GM21825 (cell line): ENCODE data around the gene CEP112.

Experiments used
- ATAC-seq: cut with Tn5 transposase; IDR thresholded peaks from one replicate; pipeline ENCODE4 v1.9.1; 2021; ENCODE audit warnings: mild to moderate bottlenecking, moderate library complexity; ENCODE audit not compliant: unreplicated experiment

Gene CEP112

DNA sequence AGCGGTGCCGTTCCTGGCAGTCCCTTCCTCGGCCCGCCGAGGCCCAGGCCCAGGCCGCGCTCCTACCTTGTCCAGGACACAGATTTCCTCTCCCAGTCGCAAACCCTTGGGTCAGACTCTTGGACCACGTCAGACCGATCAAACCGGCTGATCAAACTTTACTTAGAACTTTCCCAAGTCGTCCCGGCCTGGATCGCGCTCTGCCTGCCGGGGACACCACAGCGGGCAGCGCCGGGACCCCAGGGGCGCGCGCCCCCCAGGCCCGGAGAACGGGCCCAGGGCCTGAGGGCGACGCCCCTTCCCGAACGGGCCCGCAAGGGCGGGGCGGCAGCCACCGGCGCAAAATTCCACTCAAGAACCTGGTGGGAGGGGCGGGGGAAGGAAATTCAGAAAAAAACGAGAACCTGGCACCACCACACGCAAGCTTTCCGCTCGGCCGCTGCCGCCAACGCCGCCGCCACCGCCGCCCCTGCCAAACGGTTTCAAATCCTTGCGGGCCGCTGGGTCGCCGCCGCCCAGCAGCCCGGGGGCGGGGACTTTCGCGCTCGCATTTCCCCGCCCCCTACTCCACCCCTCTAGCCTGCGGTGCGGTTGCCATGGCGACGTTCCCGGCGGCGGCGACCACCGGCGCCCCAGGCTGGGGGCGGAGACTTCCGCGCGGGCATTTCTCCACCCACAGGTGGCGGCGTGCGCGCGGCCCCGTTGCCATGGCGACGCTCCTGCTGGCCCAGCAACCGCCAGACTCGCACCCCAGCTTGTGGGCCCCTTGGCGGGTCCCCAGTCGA is at the start of gene CEP112:
CEP112 (minus strand) TSS at position 541 of the 785 bp plus-strand sequence.
- peak; percentile 56 for ATAC-seq

DNA sequence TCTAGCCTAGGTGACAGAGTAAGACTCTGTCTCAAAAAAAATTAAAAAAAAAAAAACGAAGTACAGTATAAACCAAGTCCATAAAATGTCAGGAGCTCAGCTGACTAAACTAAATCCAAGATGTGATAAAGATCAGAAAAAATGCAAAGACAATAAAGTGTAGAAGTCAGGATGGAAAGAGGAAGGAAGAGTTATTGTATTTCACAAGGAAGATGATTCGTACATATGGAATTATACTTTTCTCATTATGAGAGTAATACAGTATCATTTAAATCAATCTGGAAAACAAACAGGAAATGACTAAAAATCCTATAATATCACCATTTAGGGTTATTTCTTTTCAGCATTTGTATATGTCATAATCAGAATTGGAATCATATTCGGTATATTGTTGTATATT is 48.7 kb upstream of the CEP112 start:
- ATAC-seq, result no peak

DNA sequence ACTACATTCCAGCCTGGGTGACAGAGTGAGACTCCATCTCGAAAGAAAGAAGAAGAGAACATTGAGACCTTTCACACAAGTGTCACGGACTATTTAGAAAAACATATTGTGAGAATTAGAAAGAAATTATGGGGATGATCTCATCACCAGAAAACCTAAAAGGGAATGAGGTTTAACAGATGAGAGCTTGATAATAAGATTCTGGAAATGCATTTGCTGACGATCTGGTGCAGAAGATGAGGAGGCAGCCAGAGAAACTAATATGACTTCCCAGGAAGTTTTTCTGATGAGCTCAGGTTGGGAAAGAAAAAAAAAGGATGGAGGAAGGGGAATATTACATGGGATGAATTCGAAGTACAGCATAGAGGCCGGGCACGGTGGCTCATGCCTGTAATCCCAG is 48.1 kb upstream of the CEP112 start:
- ATAC-seq, result no peak

DNA sequence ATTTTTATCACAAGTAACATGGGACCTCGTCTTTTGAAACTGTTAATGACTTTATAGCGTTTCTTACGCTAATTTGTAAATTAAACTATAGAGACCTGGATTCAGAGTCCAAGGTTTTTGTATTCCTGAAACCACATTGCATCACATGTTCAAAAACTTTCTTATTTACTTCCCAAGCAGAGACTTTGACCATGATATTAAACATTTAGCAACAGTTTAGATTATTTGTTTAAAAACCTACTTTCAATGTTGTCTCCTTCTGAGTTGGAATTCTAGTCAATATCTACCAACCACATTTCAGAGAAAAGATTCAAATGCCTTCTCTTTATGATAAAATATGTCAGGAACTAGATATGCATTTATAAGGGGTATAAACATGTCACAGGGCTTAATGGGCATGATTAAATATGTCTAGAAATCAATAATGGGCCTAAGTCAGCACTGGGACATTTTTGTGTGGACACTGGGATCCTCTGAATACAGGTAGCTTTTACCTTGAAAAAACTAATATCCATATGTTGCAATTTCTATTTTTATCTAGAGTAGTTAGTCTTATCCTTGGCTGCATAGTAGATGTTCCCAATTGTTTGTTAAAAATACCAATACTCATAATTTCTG is 43.6 kb upstream of the CEP112 start:
- ATAC-seq, result no peak

- ATAC-seq, result no peak
These were observed 42.7 kb upstream of the CEP112 start for GRCh38 chr17:66234611-66235010.

DNA sequence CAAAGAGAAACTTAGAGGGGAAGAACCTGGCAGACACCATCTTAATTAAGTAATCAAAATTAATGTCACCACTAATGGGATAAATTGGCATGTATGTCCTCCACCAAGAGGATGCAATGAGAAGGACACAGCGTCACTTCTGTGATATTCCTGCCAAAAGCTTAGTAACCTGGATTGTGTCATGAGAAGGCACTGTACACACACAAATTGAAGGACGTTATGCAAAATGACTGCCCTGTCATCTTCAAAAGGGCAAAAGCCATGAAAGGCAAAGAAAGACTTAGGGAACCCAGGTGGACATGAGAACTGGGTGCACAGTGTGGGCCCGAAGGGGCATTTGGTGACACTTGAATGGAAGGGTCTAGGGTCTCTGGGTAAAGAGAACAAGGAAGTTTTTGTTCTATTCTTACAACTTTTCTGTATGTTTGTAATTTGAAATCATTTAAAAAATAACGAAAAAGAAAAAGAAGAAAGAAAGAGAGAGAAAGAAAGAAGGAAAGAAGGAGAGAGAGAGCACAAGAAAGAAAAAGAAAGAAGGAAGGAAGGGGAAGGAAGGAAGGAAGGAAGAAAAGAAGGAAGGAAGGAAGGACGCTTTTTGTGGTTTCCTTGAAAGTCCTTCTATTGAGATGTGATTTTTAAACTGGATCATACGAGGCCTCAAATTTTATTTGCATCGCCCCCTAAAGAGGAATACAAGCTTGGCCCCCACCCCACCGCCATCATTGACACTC is 41.3 kb upstream of the CEP112 start:
- ATAC-seq, result no peak

DNA sequence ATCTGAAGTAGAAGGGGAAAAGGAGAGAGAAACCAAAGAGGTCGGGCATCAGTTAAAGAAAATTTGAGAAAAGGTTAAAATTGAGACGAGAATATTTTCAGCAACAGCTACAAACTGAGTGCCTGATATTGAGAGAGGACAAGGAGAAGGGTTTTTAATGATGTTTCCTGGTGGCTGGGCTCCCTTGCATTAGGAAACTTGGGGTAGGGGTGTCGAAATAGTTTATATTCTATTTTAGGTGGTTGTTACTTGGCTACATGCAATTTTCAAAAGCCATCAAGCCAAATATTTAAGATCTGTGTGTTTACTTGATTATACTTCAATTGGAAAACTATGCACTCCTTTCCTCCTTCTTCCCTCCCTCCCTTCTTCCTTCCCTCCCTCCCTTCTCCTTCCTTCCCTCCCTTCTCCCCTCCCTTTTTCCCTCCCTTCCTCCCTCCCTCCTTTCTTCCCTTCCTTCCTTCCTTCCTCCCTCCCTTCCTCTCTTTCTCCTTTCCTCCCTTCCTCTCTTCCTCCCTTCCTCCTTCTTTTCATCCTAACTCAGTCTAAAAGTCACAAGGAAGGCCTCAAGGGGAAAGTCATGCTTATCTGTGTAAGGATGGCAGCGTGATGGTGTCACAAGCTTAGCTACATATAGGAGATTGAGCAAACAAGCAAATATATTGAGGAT is 39.1 kb upstream of the CEP112 start:
- ATAC-seq, result no peak

- ATAC-seq, result no peak
These were observed 38.0 kb upstream of the CEP112 start for GRCh38 chr17:66229783-66230538.

DNA sequence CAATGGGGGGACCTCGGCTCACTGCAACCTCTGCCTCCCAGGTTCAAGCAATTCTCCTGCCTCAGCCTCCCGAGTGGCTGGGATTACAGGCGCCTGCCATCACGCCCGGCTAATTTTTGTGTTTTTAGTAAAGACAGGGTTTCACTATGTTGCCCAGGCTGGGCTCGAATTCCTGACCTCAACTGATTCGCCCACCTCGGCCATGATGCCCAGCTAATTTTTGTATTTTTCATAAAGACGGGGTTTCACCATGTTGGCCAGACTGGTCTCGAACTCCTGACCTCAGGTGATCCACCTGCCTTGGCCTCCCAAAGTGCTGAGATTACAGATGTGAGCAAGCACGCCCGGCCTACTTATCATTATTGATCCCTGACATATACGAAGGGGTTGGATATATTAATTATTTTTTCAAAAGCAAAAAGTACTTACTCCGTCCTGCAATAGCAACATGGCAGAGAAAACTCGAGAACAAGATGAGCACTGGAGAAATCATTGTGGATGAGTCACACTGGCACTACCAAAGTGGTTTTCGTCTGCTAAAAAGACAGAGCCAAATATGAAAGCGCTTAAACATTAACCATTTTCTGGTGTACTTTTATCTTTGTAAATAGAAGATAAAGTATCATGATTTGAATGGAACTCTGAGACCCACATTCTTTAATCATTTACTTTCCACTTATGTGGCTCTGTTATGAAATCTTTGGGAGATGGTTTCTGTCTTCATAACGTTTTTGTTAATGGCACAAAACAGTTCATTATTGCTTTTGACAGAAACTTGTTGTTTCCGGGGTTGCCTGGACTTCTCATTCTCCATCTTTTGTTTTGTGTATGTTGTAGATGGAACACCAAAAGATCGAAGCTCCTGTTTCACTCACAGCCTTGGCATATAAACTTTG is 37.2 kb upstream of the CEP112 start, which contains the start of gene APOH:
APOH (minus strand) TSS at position 529 of the 896 bp plus-strand sequence; CDS start at position 493, 36 bp downstream.
- ATAC-seq, result no peak

DNA sequence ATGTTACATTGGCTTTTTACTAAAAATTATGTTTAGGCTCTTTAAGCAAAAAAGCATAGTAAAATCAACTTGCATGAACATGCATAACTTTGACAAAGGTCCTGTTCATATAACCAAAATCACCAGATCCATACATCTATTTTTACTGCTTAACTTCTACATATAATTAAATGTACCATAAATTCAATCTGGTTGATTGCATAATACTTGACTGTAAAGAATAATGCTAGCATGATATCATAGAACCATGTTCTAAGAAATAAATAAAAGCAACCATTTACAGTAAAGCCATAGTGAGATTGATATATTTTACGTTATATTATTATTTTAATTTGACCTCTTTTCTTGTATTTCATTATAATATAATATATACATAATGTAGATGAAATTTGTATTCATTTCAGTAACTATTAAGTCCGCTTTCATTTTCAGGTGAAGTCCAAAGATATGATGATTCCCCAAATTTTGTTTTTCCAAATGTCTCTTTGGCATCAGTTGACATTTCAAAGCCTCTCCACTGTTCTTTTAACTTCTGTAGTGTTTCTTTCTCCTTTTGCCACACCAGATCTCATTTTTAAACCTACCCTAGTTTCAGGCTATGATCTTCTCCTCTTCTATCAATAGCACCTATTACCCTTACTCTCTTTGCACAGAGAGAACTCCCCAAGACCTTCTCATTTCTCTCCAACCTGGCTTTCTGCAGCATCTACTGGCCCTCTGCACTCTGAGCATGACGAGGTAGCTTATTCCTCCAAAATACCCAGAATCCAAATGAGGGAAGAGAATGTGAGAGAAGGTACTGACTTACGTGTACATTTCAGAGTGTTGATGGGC is 35.5 kb upstream of the CEP112 start:
- ATAC-seq, result no peak

- ATAC-seq, result no peak
These were observed 30.9 kb upstream of the CEP112 start for GRCh38 chr17:66222798-66223350.

DNA sequence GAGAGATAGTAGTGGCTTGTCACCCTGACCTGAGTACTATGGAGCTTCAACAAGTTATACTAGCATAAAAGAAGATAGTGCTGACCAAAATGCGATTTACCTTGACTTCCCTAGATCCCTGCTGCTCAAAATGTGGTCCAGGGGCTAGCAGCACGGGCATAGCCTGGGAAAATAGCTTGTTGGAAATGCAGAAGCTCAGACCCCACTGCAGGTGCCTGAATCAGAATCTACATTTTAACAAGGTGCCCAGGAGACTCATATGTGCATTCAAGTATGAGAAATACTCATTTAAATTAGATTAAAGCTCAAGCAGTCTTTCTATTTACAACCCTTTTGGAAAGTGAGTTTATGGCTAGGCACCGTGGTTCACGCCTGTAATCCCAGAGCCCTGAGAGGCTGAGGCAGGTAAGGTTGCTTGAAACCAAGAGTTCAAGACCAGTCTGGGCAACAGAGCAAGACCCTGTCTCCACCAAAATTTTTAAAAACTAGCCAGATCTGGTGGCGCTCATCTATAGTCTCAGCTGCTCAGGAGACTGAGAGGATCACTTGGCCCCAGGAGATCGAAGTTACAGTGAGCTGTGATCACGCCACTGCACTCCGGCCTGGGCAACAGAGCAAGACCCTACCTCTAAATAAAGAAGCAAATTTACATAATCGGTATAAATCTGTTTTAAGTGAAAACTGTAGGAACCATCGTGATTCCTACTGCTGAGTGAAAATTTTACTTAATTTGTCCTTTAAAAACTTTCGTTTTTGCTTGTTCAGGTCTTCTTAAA is 30.0 kb upstream of the CEP112 start:
- ATAC-seq, result no peak

GRCh38 chr17:66221343-66221742 is 29.4 kb upstream of the CEP112 start:
- no peak for ATAC-seq

DNA sequence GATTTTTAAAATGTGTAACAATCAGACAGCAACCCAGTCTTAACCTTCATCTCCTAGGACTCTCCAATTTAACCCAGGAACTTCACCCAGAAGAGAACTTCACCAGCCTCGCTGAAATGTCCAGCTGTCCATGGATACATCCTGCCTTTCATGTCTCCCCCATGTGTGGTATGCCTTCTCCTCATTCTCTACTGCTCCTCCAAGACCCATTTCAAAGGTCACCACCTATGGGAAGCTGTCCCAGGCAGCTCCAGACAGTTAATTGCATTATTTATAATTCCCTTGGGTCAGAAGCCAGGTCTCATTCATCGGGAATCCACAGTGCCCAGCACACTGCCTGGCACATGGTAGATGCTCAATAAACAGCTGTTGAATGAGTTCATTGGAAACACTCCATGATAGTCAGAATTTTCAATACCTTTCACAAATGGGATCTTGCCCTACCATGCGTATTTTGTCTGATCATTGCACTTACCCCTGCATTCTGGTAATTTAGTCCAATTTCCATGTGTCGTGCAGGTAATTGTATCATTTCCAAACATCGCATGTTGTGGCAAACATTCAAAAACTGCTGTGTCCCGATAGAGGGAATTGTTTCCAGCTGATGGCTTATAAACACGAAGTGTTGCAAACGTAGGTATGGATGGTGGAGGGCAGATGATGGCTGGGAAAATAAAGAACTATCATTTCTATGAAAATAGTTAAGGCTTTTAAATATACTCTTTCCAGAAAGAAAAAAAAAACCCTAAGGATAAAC is 28.3 kb upstream of the CEP112 start:
- ATAC-seq, result no peak

DNA sequence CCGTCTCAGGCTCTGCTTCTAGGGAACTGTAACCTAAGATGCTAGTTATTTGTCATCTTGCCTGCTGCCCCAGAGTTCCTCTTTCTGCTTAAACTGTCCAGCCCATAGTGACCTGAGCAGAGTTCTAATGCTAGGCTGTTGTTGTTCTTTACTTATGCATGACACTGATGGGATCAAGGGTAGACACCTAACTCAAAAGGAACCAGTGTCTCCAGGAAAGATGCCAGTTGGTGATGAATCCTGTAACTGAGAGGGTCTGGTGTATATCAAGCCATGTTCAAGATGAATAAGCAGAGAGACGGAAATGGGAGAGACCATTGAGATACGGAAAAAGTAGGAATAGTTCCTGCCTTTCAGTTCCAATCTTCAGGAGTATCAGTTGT is 23.6 kb upstream of the CEP112 start:
- no peak for ATAC-seq

GRCh38 chr17:66214884-66215528 is 23.1 kb upstream of the CEP112 start:
- no peak for ATAC-seq
